Measurements from ENCODE around the gene EEPD1.

EEPD1 gene

DNA sequence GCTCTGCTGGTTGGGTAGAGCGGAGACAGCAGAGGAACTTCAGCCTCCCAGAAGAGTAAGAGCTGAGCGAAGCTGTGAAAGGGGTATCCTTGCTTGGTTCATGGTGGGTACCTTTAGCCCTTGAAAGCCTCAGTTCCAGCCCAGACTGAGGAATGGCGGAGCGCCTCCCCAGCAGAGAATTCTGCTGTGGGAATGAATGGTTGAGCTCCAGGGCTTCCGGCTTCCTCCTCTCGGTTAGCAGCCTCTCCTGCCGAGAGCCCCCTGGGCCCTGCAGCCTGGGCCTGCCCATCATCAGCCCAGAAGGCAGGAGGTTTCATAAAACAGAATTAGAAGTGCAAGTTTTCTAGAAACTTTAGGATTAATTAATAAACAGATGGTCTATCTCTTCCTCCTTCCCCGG is 156.7 kb downstream of the EEPD1 start:
- peaks cover 2% of the 10 kb centered on the region for H3K79me2 ChIP-seq (ENCODE audit: control insufficient read depth, insufficient read depth, low read length, poor library complexity)
- no peak overlapping the region for H2BK5ac ChIP-seq (ENCODE audit: low read depth, low read length, poor library complexity)
- H2BK120ac ChIP-seq (ENCODE audit: insufficient read depth, low read length, poor library complexity): no peak overlapping the region
- H3K79me1 ChIP-seq (ENCODE audit: low read length): no peaks in the 10 kb centered on the region
- H3K14ac ChIP-seq (ENCODE audit: low read length): no peak overlapping the region
- H3K9ac ChIP-seq (ENCODE audit: low read length): no peak overlapping the region
- no peak for DNase-seq
- H3K9me3 ChIP-seq (ENCODE audit: insufficient read depth, low read depth, low read length): peaks cover 3% of the 10 kb centered on the region
- no peak overlapping the region for H2AK5ac ChIP-seq (ENCODE audit: low read length)
- no peak overlapping the region for H3K4ac ChIP-seq (ENCODE audit: low read depth, low read length)
- no peak overlapping the region for H3K23ac ChIP-seq (ENCODE audit: low read length)
- WGBS (ENCODE audit: extremely low coverage, insufficient coverage, insufficient read length): no CpG with 5 or more reads among the region's 8 CpGs
- no peak overlapping the region for H3K18ac ChIP-seq (ENCODE audit: low read length)
- no peak overlapping the region for H4K8ac ChIP-seq (ENCODE audit: low read depth, low read length)
- H3K36me3 ChIP-seq (ENCODE audit: control insufficient read depth in 1 of 2, insufficient read depth in 2 of 2, low read length in 2 of 2): no peaks in the 10 kb centered on the region
- H2AFZ ChIP-seq (ENCODE audit: insufficient read depth, low read length, poor library complexity): no peak overlapping the region
- H3K4me2 ChIP-seq (ENCODE audit: low read length): no peak overlapping the region
- no peak overlapping the region for H2BK12ac ChIP-seq (ENCODE audit: low read length)
- no peak overlapping the region for H3K27ac ChIP-seq (ENCODE audit: low read depth, low read length)
- H4K91ac ChIP-seq (ENCODE audit: low read depth, low read length): no peak overlapping the region
- no peak overlapping the region for H4K12ac ChIP-seq (ENCODE audit: low read depth, low read length)
- H3K27me3 ChIP-seq (ENCODE audit: insufficient read depth, low read length): no peaks in the 10 kb centered on the region
- H3K4me3 ChIP-seq (ENCODE audit: low read depth, low read length): no peak overlapping the region
- H3K4me1 ChIP-seq (ENCODE audit: control insufficient read depth in 1 of 2, insufficient read depth in 2 of 2, low read length in 2 of 2): peaks cover 2 to 8% of the 10 kb centered on the region in 2 experiments

- WGBS (ENCODE audit: extremely low coverage, insufficient coverage, insufficient read length): no CpG with 5 or more reads among the region's 8 CpGs
- Histone ChIP-seq H3K18ac (ENCODE audit: low read length) (no peak overlapping the region), H3K9me3 (ENCODE audit: insufficient read depth, low read depth, low read length) (no peaks in the 10 kb centered on the region), H2BK5ac (ENCODE audit: low read depth, low read length, poor library complexity) (no peak overlapping the region), H4K8ac (ENCODE audit: low read depth, low read length) (no peak overlapping the region), H2AFZ (ENCODE audit: insufficient read depth, low read length, poor library complexity) (no peak overlapping the region), H3K79me1 (ENCODE audit: low read length) (no peaks in the 10 kb centered on the region), H3K9ac (ENCODE audit: low read length) (no peak overlapping the region), H3K4me1 (ENCODE audit: control insufficient read depth in 1 of 2, insufficient read depth in 2 of 2, low read length in 2 of 2) (peaks cover 2 to 8% of the 10 kb centered on the region in 2 experiments), H3K23ac (ENCODE audit: low read length) (no peak overlapping the region), H3K14ac (ENCODE audit: low read length) (no peak overlapping the region), H3K27ac (ENCODE audit: low read depth, low read length) (no peak overlapping the region), H4K91ac (ENCODE audit: low read depth, low read length) (no peak overlapping the region), H3K4me2 (ENCODE audit: low read length) (no peak overlapping the region), H3K79me2 (ENCODE audit: control insufficient read depth, insufficient read depth, low read length, poor library complexity) (peaks cover 2% of the 10 kb centered on the region), H3K4me3 (ENCODE audit: low read depth, low read length) (no peak overlapping the region), H3K27me3 (ENCODE audit: insufficient read depth, low read length) (no peaks in the 10 kb centered on the region), H4K12ac (ENCODE audit: low read depth, low read length) (no peak overlapping the region), H2AK5ac (ENCODE audit: low read length) (no peak overlapping the region), H3K4ac (ENCODE audit: low read depth, low read length) (no peak overlapping the region), H3K36me3 (ENCODE audit: control insufficient read depth in 1 of 2, insufficient read depth in 2 of 2, low read length in 2 of 2) (no peaks in the 10 kb centered on the region), H2BK12ac (ENCODE audit: low read length) (no peak overlapping the region), H2BK120ac (ENCODE audit: insufficient read depth, low read length, poor library complexity) (no peak overlapping the region)
- no peak for DNase-seq
Measured at GRCh38 chr7:36310897-36311296, 157.8 kb downstream of the EEPD1 start.

- no peak overlapping the region for H2AK5ac ChIP-seq (ENCODE audit: low read length)
- no peak overlapping the region for H3K4me3 ChIP-seq (ENCODE audit: low read depth, low read length)
- H2BK5ac ChIP-seq (ENCODE audit: low read depth, low read length, poor library complexity): no peak overlapping the region
- peaks cover 2% of the 10 kb centered on the region for H3K79me2 ChIP-seq (ENCODE audit: control insufficient read depth, insufficient read depth, low read length, poor library complexity)
- WGBS (ENCODE audit: extremely low coverage, insufficient coverage, insufficient read length): no CpG with 5 or more reads among the region's 7 CpGs
- H3K4ac ChIP-seq (ENCODE audit: low read depth, low read length): no peak overlapping the region
- H3K27ac ChIP-seq (ENCODE audit: low read depth, low read length): no peak overlapping the region
- H3K36me3 ChIP-seq (ENCODE audit: control insufficient read depth in 1 of 2, insufficient read depth in 2 of 2, low read length in 2 of 2): no peaks in the 10 kb centered on the region
- H3K79me1 ChIP-seq (ENCODE audit: low read length): no peaks in the 10 kb centered on the region
- no peak overlapping the region for H3K14ac ChIP-seq (ENCODE audit: low read length)
- no peak for DNase-seq
- no peak overlapping the region for H2BK12ac ChIP-seq (ENCODE audit: low read length)
- no peak overlapping the region for H3K23ac ChIP-seq (ENCODE audit: low read length)
- no peak overlapping the region for H4K12ac ChIP-seq (ENCODE audit: low read depth, low read length)
- peaks cover 2 to 8% of the 10 kb centered on the region in 2 experiments for H3K4me1 ChIP-seq (ENCODE audit: control insufficient read depth in 1 of 2, insufficient read depth in 2 of 2, low read length in 2 of 2)
- H3K4me2 ChIP-seq (ENCODE audit: low read length): no peak overlapping the region
- no peak overlapping the region for H4K8ac ChIP-seq (ENCODE audit: low read depth, low read length)
- no peak overlapping the region for H2BK120ac ChIP-seq (ENCODE audit: insufficient read depth, low read length, poor library complexity)
- H3K27me3 ChIP-seq (ENCODE audit: insufficient read depth, low read length): no peaks in the 10 kb centered on the region
- H4K91ac ChIP-seq (ENCODE audit: low read depth, low read length): no peak overlapping the region
- H3K9me3 ChIP-seq (ENCODE audit: insufficient read depth, low read depth, low read length): no peaks in the 10 kb centered on the region
- H2AFZ ChIP-seq (ENCODE audit: insufficient read depth, low read length, poor library complexity): no peak overlapping the region
- H3K9ac ChIP-seq (ENCODE audit: low read length): no peak overlapping the region
- no peak overlapping the region for H3K18ac ChIP-seq (ENCODE audit: low read length)
Measured at GRCh38 chr7:36311539-36311938, 158.5 kb downstream of the EEPD1 start.

DNA sequence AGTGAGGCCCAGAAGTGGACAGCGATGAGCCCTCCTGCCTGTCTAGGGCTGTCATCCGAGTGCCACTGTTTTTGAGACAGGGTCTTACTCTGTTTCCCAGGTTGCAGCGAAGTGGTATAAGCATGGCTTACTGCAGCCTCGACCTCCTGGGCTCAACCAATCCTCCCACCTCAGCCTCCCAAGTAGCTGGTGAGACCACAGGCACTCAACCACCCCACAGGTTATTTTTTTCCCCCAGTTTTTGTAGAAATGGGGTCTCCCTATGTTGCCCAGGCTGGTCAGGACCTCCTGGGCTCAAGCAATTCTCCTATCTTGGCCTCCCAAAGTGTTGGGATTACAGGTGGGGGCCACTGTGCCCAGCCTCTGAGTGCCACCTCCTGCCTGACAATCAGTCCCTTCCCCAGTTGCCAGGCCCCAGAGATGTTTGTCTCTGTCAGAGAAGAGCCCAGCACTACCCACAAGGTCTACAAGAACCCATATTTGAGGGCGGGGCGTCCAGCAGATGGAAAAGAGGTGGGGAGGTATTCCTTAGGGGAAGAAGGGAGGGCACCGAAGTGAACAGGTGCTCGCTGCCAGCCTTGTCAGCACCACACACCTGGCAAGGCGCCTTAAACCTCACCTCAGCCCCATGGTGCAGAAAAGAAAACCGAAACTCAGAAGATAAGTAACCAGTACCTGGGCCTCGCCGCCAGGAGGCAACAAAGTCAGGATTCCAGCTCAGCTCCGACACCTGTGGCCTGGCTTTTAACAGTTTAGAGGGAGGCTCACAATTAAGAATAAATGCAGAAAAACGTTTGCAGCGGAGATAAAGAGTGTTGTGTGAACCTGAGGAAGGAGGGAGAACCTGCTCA is 159.2 kb downstream of the EEPD1 start:
- Histone ChIP-seq H2AFZ (ENCODE audit: insufficient read depth, low read length, poor library complexity) (no peak overlapping the region), H3K9me3 (ENCODE audit: insufficient read depth, low read depth, low read length) (no peaks in the 10 kb centered on the region), H2BK12ac (ENCODE audit: low read length) (no peak overlapping the region), H3K4ac (ENCODE audit: low read depth, low read length) (no peak overlapping the region), H3K9ac (ENCODE audit: low read length) (no peak overlapping the region), H2AK5ac (ENCODE audit: low read length) (no peak overlapping the region), H4K8ac (ENCODE audit: low read depth, low read length) (no peak overlapping the region), H3K4me3 (ENCODE audit: low read depth, low read length) (no peak overlapping the region), H3K18ac (ENCODE audit: low read length) (no peak overlapping the region), H3K27ac (ENCODE audit: low read depth, low read length) (no peak overlapping the region), H3K23ac (ENCODE audit: low read length) (no peak overlapping the region), H3K4me2 (ENCODE audit: low read length) (no peak overlapping the region), H2BK5ac (ENCODE audit: low read depth, low read length, poor library complexity) (no peak overlapping the region), H3K36me3 (ENCODE audit: control insufficient read depth in 1 of 2, insufficient read depth in 2 of 2, low read length in 2 of 2) (no peaks in the 10 kb centered on the region), H4K91ac (ENCODE audit: low read depth, low read length) (no peak overlapping the region), H4K12ac (ENCODE audit: low read depth, low read length) (no peak overlapping the region), H3K79me2 (ENCODE audit: control insufficient read depth, insufficient read depth, low read length, poor library complexity) (peaks cover 2% of the 10 kb centered on the region), H3K14ac (ENCODE audit: low read length) (no peak overlapping the region), H3K27me3 (ENCODE audit: insufficient read depth, low read length) (no peaks in the 10 kb centered on the region), H2BK120ac (ENCODE audit: insufficient read depth, low read length, poor library complexity) (no peak overlapping the region), H3K79me1 (ENCODE audit: low read length) (no peaks in the 10 kb centered on the region), H3K4me1 (ENCODE audit: control insufficient read depth in 1 of 2, insufficient read depth in 2 of 2, low read length in 2 of 2) (peaks cover 2 to 8% of the 10 kb centered on the region in 2 experiments)
- DNase-seq: peak in 1 of 2 donors; percentile 67
- no CpG with 5 or more reads among the region's 15 CpGs for WGBS (ENCODE audit: extremely low coverage, insufficient coverage, insufficient read length)

Measured in trophoblast cell (in vitro differentiated cells and primary cell).